Activated CD8-positive, alpha-beta T cell treated with anti-CD3 and anti-CD28 coated beads for 36 hours (primary cell): Measurements from ENCODE around the gene SCCPDH. TPM values are rescaled to one million over a fixed set of nuclear protein-coding genes. Genes with fewer than 3 reads are reported as not detected.

ENCODE experiments used
- ATAC-seq: fragments of 200-7000 bp; cut with Tn5 transposase; one replicate; pipeline ENCODE4 v1.10.0; 2021; ENCODE audit warnings: mild to moderate bottlenecking, moderate library complexity
- CTCF ChIA-PET: fragments of 350-600 bp; sonication (Branson Sonifier 250); formaldehyde crosslinking; loops from one replicate; lab custom pipeline; 2021; ENCODE audit warnings: antibody characterized with exemption; lab: Charles Lee
- POLR2A ChIA-PET: fragments of 350-600 bp; sonication (Branson Sonifier 250); formaldehyde crosslinking; loops from one replicate; lab custom pipeline; 2021; ENCODE audit warnings: antibody characterized with exemption; lab: Charles Lee
- DNase-seq: peaks from one replicate; pipeline ENCODE4 v3.0.0-alpha.2; 2020
- H3K27ac Mint-ChIP-seq: one replicate; pipeline ENCODE4 v1.8.0; 2021; ENCODE audit warnings: mild to moderate bottlenecking, mixed read lengths
- H3K27me3 Mint-ChIP-seq: one replicate; pipeline ENCODE4 v1.8.0; 2021; ENCODE audit warnings: mixed read lengths
- H3K36me3 Mint-ChIP-seq: one replicate; pipeline ENCODE4 v1.8.0; 2021; ENCODE audit warnings: low read depth, mixed read lengths
- H3K4me1 Mint-ChIP-seq: one replicate; pipeline ENCODE4 v1.8.0; 2021; ENCODE audit warnings: low read depth, mixed read lengths
- H3K4me3 Mint-ChIP-seq: one replicate; pipeline ENCODE4 v1.8.0; 2021; ENCODE audit warnings: mild to moderate bottlenecking, moderate library complexity, mixed read lengths
- H3K9me3 Mint-ChIP-seq: one replicate; pipeline ENCODE4 v1.8.0; 2021; ENCODE audit warnings: mixed read lengths
- CTCF ChIP-seq: fragments of 200-600 bp; IDR thresholded peaks from one replicate; pipeline ENCODE4 v1.8.0; 2022; ENCODE audit warnings: antibody characterized with exemption, mild to moderate bottlenecking
- intact Hi-C: fragments of 100-400 bp; cut with micrococcal nuclease; formaldehyde crosslinking; loops from one replicate; pipeline ENCODE4 v1.10.0; 2022
- total RNA-seq, 2 experiments: library from RNA; stranded (reverse); gene quantifications; one replicate each; pipeline ENCODE4 v1.2.3, GENCODE V29; 2021

Gene SCCPDH
- total RNA-seq, 2 experiments from 2014 or later, result 39.4 to 41.7 TPM

GRCh38 chr1:246798606-246799496, 74.6 kb downstream of the SCCPDH start:
- DNase-seq (no peak), ATAC-seq (no peak)
- ChIA-PET POLR2A (interaction anchor here (0.9 kb wide), 1 partner anchor 11 kb away, joined by 4 read pairs; no protein-coding TSS in a partner anchor), CTCF (interaction anchor here (0.6 kb wide), 1 partner anchor 139 kb away, joined by 3 read pairs; no protein-coding TSS in a partner anchor)
- no peaks in the 10 kb centered on the region for H3K27me3 Mint-ChIP-seq
- intact Hi-C loops, result no loop called here
- no peaks in the 10 kb centered on the region for H3K36me3 Mint-ChIP-seq
- no peaks in the 10 kb centered on the region for H3K4me1 Mint-ChIP-seq
- H3K4me3 Mint-ChIP-seq, result no peak overlapping the region
- H3K27ac Mint-ChIP-seq, result no peak overlapping the region
- H3K9me3 Mint-ChIP-seq, result no peaks in the 10 kb centered on the region
- no peak for TF ChIP-seq CTCF

GRCh38 chr1:246800356-246800755, 76.1 kb downstream of the SCCPDH start:
- H3K9me3 Mint-ChIP-seq, result no peaks in the 10 kb centered on the region
- intact Hi-C loops, result no loop called here
- TF ChIP-seq CTCF, result no peak
- ChIA-PET CTCF (no interaction called here), POLR2A (interaction anchor here (0.7 to 1.1 kb wide), 2 partner anchors 160 to 192 kb away, joined by 3 read pairs; no protein-coding TSS in a partner anchor)
- H3K4me3 Mint-ChIP-seq, result no peak overlapping the region
- H3K27ac Mint-ChIP-seq, result no peak overlapping the region
- DNase-seq, result no peak
- ATAC-seq, result no peak
- H3K36me3 Mint-ChIP-seq, result no peaks in the 10 kb centered on the region
- no peaks in the 10 kb centered on the region for H3K4me1 Mint-ChIP-seq
- H3K27me3 Mint-ChIP-seq, result no peaks in the 10 kb centered on the region

- intact Hi-C loops, result no loop called here
- Mint-ChIP-seq H3K4me3 (no peak overlapping the region), H3K27ac (no peak overlapping the region), H3K4me1 (no peaks in the 10 kb centered on the region), H3K36me3 (no peaks in the 10 kb centered on the region), H3K9me3 (no peaks in the 10 kb centered on the region), H3K27me3 (no peaks in the 10 kb centered on the region)
- ChIA-PET CTCF (no interaction called here), POLR2A (interaction anchor here (1.1 kb wide), 1 partner anchor 192 kb away, joined by 3 read pairs; no protein-coding TSS in a partner anchor)
- no peak for DNase-seq
- no peak for ATAC-seq
- TF ChIP-seq CTCF, result no peak
These were observed 76.5 kb downstream of the SCCPDH start for GRCh38 chr1:246800756-246801155.

- no peaks in the 10 kb centered on the region for H3K27me3 Mint-ChIP-seq
- ATAC-seq, result no peak
- no peak overlapping the region for H3K27ac Mint-ChIP-seq
- H3K4me3 Mint-ChIP-seq, result no peak overlapping the region
- no peaks in the 10 kb centered on the region for H3K4me1 Mint-ChIP-seq
- CTCF ChIA-PET, result no interaction called here
- intact Hi-C loops, result no loop called here
- TF ChIP-seq CTCF, result no peak
- no peaks in the 10 kb centered on the region for H3K36me3 Mint-ChIP-seq
- POLR2A ChIA-PET, result interaction anchor here (0.6 to 1.1 kb wide), 2 partner anchors 154 to 193 kb away, joined by 3 read pairs; no protein-coding TSS in a partner anchor
- no peaks in the 10 kb centered on the region for H3K9me3 Mint-ChIP-seq
- DNase-seq, result no peak
These were observed 77.2 kb downstream of the SCCPDH start for GRCh38 chr1:246801241-246802020.
